ENCODE results near the gene NOL9.

The NOL9 gene

DNA sequence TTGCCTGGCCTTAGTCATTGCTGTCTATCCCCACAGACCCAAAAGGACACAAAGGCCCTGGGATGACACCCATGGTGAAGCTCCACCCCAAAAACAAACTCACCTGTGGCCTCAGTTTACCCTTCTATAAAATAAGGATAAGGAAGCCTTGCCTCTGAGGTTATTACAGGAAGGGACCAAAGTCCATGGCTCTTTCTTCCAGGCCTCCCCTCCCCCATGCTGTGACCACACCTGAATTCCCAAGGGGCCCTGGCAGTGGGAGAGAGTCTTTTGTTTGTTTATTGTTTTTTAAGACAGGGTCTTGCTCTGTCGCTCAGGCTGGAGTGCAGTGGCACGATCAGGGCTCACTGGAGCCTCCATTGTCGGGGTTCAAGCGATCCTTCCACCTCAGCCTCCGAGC lies 77.8 kb downstream of the NOL9 start:
- Histone ChIP-seq H3K9me3 (ENCODE audit: control insufficient read depth, insufficient read depth, low read length) (no peaks in the 10 kb centered on the region), H3K36me3 (ENCODE audit: control insufficient read depth, insufficient read depth, low read length) (peaks cover 5% of the 10 kb centered on the region; the same call in 1 of the 2 replicates), H3K27me3 (ENCODE audit: control insufficient read depth, insufficient read depth, low read length) (no peaks in the 10 kb centered on the region), H3K4me3 (ENCODE audit: low read length) (no peak overlapping the region), H3K27ac (ENCODE audit: low read length) (no peak overlapping the region), H3K4me1 (ENCODE audit: control insufficient read depth, insufficient read depth, low read length) (peaks cover 8% of the 10 kb centered on the region)
- no peak for DNase-seq (ENCODE audit: low read depth, low spot score)
- no CpG with 5 or more reads among the region's 5 CpGs for WGBS (ENCODE audit: insufficient coverage, insufficient read length)

DNA sequence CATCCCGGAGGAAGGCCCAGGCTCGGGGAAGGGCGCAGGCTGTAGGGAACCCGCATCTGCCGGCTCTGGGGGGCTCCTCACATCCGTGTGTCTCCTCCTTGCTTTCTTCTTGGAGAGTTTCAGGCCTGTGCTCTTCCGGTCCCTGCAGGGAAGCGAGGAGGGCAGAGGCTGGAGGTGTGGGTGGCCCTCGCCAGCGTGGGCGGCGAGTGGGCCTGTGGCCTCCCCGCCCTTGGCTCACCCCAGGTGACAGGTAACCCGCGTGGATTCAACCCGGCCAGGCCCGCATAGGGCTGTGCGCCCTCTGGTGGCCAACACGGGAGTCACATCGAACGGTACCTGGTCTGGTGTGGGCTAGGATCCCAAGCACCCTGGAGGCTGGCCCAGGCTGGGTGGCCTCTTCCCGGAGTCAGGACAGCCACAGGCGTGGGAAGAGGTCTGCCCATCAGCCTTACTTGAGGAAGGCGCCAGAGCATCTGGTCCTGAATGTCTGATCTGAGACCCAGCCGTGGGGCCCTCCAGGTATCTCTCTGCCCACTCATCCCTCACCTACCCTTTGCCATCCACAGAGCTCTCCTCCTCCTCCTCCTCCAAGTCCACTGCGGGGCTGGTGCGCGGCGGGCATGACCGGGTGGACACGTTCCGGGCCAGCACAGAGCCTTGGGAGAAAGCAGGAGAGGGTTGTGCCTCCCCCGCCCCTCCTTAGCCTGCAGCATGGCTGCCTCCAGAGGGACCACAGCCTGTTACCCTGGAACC lies 78.8 kb downstream of the NOL9 start:
- WGBS (ENCODE audit: insufficient coverage, insufficient read length), result no CpG with 5 or more reads among the region's 33 CpGs
- H3K9me3 ChIP-seq (ENCODE audit: control insufficient read depth, insufficient read depth, low read length), result no peaks in the 10 kb centered on the region
- H3K36me3 ChIP-seq (ENCODE audit: control insufficient read depth, insufficient read depth, low read length), result peaks cover 6% of the 10 kb centered on the region; the same call in 1 of the 2 replicates
- peaks cover 8% of the 10 kb centered on the region for H3K4me1 ChIP-seq (ENCODE audit: control insufficient read depth, insufficient read depth, low read length)
- H3K27me3 ChIP-seq (ENCODE audit: control insufficient read depth, insufficient read depth, low read length), result no peaks in the 10 kb centered on the region
- H3K4me3 ChIP-seq (ENCODE audit: low read length), result no peak overlapping the region
- no peak for DNase-seq (ENCODE audit: low read depth, low spot score)
- no peak overlapping the region for H3K27ac ChIP-seq (ENCODE audit: low read length)

DNA sequence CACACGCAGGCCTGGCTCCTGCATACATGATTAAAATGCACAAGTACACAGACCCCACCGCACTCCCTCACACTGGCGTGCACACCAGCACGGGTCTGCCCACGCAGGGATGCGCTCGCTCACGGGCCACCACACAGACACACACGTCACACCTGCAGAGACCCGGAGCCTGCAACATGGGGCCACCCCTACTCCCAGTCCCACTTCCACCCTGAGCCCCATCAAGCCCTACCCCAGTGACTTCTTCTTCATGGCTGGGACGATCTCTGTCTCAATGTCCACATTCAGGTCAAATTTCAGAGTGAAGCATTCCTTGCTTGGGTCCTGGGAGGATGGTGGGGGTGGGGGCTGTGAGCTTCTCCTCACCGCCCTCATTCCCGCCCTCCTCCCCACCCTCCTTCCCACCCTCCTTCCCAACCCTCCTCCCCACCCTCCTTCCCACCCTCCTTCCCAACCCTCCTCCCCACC lies 79.5 kb downstream of the NOL9 start:
- Histone ChIP-seq H3K27ac (ENCODE audit: low read length) (no peak overlapping the region), H3K4me1 (ENCODE audit: control insufficient read depth, insufficient read depth, low read length) (peaks cover 8% of the 10 kb centered on the region), H3K36me3 (ENCODE audit: control insufficient read depth, insufficient read depth, low read length) (peaks cover 11% of the 10 kb centered on the region; the same call in 1 of the 2 replicates), H3K27me3 (ENCODE audit: control insufficient read depth, insufficient read depth, low read length) (no peaks in the 10 kb centered on the region), H3K4me3 (ENCODE audit: low read length) (no peak overlapping the region), H3K9me3 (ENCODE audit: control insufficient read depth, insufficient read depth, low read length) (no peaks in the 10 kb centered on the region)
- no peak for DNase-seq (ENCODE audit: low read depth, low spot score)
- no CpG with 5 or more reads among the region's 13 CpGs for WGBS (ENCODE audit: insufficient coverage, insufficient read length)

DNA sequence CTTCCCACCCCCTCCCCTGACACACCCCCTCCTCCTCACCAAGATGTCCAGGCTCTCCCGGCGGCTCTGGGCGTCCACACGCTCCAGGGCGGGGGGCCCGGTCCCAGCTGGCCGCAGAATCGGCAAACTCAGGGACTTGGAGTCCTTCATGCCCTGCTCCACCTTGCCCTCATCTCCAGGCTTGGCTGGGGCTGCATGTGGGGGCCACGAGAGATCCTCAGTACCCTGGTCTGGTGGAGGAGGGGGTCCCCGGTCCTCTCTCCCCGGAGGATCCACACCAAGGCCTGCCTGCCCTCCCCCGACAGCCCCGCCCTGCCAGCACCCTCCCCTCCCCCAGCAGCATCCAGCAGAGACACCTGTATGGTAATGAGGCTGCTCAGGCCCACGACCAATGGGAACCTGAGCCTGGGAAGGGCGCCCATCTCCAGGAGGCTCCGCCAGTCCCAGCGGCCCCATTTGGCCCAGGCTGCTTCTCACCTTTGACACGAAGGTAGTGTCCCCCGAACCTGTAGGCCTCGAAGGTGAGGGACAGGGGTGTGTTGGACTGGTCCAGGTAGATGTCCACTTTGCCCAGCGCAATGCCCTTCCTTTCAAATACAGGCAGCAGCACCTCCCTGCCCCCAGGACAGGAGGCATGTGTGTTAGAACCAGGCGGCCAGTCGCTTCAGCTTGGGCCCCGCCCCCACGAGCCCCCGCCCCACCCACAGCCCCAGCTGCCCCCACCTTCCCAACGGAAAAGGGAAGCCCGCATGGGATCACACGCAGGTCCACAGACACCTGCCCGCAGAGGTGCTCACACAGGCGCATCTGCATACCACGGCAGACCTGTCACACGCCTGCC lies 80.1 kb downstream of the NOL9 start:
- no peak for DNase-seq (ENCODE audit: low read depth, low spot score)

DNA sequence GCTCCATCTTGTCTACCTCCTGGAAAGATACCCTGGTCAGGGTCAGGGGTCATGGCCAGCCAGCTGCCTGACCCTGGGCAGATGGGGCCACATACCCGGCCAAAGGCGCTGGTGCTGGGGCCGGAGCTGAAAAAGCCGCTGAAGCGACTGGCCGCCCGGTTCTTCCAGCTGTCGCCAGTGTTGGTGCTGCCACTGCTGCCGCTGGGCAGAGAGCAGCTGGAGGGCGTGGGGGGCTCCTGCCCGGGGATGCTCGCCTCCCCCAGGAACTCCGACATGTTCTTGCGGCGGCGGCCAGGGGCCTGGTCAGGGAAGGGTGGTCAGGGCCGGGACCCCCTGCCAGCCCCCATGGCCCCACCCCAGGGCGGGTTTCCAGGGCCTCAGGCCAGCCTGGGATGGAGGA lies 81.2 kb downstream of the NOL9 start:
- Histone ChIP-seq H3K9me3 (ENCODE audit: control insufficient read depth, insufficient read depth, low read length) (no peaks in the 10 kb centered on the region), H3K27me3 (ENCODE audit: control insufficient read depth, insufficient read depth, low read length) (no peaks in the 10 kb centered on the region), H3K36me3 (ENCODE audit: control insufficient read depth, insufficient read depth, low read length) (peaks cover 22% of the 10 kb centered on the region), H3K4me3 (ENCODE audit: low read length) (no peak overlapping the region), H3K27ac (ENCODE audit: low read length) (no peak overlapping the region), H3K4me1 (ENCODE audit: control insufficient read depth, insufficient read depth, low read length) (peaks cover 8% of the 10 kb centered on the region)
- WGBS (ENCODE audit: insufficient coverage, insufficient read length), result no CpG with 5 or more reads among the region's 18 CpGs
- no peak for DNase-seq (ENCODE audit: low read depth, low spot score)

More for the DNA sequence above, 80.1 kb downstream of the NOL9 start:
- Histone ChIP-seq H3K27me3 (ENCODE audit: control insufficient read depth, insufficient read depth, low read length) (no peaks in the 10 kb centered on the region), H3K4me1 (ENCODE audit: control insufficient read depth, insufficient read depth, low read length) (peaks cover 8% of the 10 kb centered on the region), H3K4me3 (ENCODE audit: low read length) (no peak overlapping the region), H3K27ac (ENCODE audit: low read length) (no peak overlapping the region), H3K9me3 (ENCODE audit: control insufficient read depth, insufficient read depth, low read length) (no peaks in the 10 kb centered on the region), H3K36me3 (ENCODE audit: control insufficient read depth, insufficient read depth, low read length) (peaks cover 11% of the 10 kb centered on the region; the same call in 1 of the 2 replicates)
- WGBS (ENCODE audit: insufficient coverage, insufficient read length), result no CpG with 5 or more reads among the region's 33 CpGs

DNA sequence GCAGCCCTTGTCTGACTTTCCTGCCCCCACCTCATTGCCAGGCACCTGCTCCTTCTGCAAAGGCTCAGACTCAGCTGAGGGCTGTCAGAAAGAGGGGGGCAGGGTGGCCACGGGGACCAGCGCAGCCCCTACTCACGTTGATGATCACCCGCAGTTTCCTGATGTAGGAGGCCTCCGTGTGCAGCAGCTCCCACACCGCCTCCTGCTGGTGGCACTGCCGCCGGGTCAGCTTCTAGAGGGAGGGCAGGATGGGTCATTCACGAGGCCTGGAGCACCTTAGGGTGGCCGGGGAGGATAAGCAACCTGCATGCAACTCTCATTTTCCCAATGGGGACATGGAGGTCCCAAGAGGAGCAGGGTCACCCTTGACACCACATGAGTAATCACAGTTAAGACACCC lies 81.9 kb downstream of the NOL9 start:
- no CpG with 5 or more reads among the region's 10 CpGs for WGBS (ENCODE audit: insufficient coverage, insufficient read length)
- no peak overlapping the region for H3K27ac ChIP-seq (ENCODE audit: low read length)

DNA sequence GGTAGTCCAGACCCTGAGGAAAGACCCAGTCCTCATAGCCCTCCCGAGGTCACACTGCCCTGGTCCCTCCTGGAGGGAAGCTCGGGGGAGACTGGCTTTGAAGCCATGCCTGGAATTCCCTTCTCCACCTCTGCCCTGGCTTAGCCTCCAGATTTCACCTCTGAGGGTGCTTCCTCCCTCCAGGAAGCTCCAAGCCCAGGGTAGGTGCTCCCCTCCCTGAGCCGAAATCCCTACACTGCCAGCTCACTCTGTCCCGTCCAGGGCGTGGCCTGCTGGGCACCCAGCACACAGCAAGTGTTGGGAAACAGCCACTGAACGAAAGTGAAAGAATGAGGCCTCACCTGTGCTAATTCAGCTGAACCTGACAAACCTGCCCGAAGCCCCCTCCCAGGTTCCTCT lies 82.3 kb downstream of the NOL9 start:
- H3K36me3 ChIP-seq (ENCODE audit: control insufficient read depth, insufficient read depth, low read length), result peaks cover 29% of the 10 kb centered on the region
- H3K4me3 ChIP-seq (ENCODE audit: low read length), result no peak overlapping the region
- no peak overlapping the region for H3K27ac ChIP-seq (ENCODE audit: low read length)
- no peak for DNase-seq (ENCODE audit: low read depth, low spot score)
- no CpG with 5 or more reads among the region's 7 CpGs for WGBS (ENCODE audit: insufficient coverage, insufficient read length)
- peaks cover 5% of the 10 kb centered on the region for H3K4me1 ChIP-seq (ENCODE audit: control insufficient read depth, insufficient read depth, low read length)
- no peaks in the 10 kb centered on the region for H3K27me3 ChIP-seq (ENCODE audit: control insufficient read depth, insufficient read depth, low read length)
- no peaks in the 10 kb centered on the region for H3K9me3 ChIP-seq (ENCODE audit: control insufficient read depth, insufficient read depth, low read length)

More for the DNA sequence above, 81.9 kb downstream of the NOL9 start:
- Histone ChIP-seq H3K9me3 (ENCODE audit: control insufficient read depth, insufficient read depth, low read length) (no peaks in the 10 kb centered on the region), H3K4me3 (ENCODE audit: low read length) (no peak overlapping the region), H3K36me3 (ENCODE audit: control insufficient read depth, insufficient read depth, low read length) (peaks cover 27% of the 10 kb centered on the region), H3K27me3 (ENCODE audit: control insufficient read depth, insufficient read depth, low read length) (no peaks in the 10 kb centered on the region), H3K4me1 (ENCODE audit: control insufficient read depth, insufficient read depth, low read length) (peaks cover 6% of the 10 kb centered on the region)
- DNase-seq (ENCODE audit: low read depth, low spot score), result no peak
